Islet of Langerhans (tissue), 1 donor: ENCODE results near the gene STXBP6.

Source experiments
- FAIRE-seq: peaks from one replicate; lab custom pipeline; 2011; peaks lifted over from hg19 to GRCh38; lab: Jason Lieb, UNC

STXBP6 gene

DNA sequence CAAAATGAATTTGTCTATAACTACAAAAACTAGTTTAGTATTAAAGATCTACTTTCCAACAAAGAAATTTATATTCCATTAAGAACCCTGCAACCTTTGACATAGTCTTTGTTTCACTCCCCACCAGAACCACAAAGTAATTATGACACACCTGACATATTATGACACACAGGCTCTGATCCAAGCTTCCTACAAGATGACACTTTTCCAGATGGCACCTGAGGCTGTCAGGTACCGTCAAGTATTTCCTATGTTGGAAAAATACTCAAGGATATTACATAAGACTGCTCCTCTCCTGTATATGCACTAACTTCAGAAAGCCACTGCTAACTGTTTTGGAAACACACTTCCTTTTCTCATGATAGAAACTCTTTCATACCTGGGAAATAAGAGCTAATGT, 38.9 kb downstream of the STXBP6 start:
- peak; percentile 38 for FAIRE-seq

DNA sequence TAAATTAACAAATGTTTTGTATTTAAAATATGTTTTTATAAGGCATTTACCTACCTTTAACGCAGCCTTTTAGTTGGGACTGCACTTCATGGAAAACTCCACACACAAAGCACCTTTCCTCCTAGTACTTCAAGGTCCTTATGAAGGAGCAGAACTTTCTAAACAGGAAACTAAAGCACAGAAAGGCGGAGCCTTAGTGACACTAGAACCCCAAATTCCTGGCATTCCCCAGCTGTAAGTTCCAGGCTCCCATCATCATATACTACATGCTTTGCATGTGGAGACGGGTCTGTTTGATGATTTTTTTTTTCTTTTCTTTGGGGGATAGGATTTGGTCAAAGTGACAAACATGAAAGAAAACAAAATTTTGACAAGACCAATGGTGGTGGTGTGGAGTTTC, 39.5 kb downstream of the STXBP6 start:
- no peak for FAIRE-seq

DNA sequence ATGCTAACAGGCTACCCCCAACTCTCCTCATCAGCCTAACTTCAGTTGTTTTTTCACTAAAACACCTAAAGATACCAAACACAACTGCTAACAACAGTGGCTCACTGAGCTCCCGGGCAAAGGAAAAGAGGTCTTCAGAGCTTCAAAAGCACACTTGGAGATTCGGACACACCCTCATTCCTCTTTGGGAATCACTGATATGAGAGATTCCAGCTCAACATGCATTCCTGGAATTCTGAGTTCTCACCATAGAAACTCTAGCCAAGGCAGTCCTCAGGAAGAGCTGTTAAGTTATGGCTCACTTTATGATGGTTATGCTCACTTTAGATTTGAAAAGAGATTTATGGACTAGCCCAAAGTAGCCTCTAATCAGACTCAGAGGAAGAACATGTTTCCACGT, 40.1 kb downstream of the STXBP6 start:
- FAIRE-seq: no peak

DNA sequence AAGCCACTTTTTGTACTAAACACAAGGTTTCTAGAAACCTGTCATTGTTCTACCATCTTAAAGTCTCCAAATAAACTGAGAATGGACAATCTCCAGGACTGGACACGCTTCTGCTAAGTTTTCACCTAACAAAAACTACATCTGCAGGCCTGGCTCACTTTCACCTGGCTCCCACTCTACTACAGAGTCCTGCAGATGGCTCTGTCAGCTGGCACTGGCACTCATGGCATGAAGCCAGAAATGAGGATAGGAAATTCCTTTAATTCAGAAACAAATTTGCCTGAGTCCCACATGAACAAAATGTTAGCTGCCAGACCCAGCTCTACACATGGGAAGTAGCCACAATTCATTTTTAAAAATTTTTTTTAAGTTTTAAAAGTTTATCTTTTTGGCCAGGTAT, 42.1 kb downstream of the STXBP6 start:
- FAIRE-seq: no peak

DNA sequence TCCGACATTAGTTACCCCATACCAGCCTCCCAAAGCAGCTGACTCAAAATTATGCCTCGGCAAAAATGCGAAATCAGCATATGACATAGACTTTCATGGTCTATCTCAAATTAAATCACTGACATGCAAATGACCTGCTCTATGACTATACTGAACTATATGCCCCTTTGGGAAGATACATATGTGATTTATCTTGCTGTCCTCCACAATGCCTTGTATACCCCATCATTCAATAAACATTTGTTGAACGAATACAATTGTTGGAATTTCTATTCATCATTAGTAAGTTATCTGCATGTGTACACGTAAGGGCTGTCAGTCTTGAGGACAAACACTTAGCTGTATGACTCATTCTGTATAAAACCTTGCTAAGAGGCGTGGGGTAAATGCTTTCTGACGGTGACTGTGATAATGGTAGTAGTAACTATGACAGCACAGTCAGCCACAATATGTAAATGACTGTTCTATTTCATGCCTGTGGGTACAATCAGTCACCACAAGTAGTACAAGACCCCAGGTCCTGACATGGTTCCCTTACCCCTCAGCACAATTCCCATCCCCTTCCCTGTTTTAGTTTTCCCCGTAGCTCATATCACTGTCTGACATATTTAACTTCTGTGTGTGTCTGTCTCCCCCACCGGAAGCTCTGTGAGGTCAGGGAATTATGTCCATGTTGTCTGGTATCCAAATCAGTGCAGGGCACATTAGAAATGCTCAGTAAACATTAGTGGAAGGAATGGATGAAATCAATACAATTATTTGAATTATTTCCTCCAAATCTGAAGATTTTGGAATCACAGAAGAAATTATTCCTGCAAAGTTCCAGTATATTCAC, 42.8 kb downstream of the STXBP6 start:
- FAIRE-seq: peak; percentile 92

DNA sequence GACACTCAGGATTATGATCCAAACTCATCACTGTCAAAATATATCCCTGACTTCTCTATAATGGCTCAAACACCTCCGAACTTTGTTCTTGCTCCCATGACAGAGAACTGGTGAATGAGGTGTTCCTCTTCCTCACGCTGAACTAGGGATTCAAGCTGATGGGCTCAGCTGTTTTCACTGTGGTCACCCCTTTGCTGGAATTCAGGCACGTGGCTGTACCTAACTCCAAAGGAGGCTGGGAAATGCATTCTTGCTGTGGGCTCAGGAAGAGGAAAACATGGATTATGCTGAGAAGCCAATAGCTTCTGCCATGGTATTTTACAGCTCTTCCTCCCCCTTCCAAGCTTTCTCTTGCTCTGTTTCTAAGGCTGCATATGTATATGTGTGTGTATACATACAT, 43.9 kb downstream of the STXBP6 start:
- no peak for FAIRE-seq

DNA sequence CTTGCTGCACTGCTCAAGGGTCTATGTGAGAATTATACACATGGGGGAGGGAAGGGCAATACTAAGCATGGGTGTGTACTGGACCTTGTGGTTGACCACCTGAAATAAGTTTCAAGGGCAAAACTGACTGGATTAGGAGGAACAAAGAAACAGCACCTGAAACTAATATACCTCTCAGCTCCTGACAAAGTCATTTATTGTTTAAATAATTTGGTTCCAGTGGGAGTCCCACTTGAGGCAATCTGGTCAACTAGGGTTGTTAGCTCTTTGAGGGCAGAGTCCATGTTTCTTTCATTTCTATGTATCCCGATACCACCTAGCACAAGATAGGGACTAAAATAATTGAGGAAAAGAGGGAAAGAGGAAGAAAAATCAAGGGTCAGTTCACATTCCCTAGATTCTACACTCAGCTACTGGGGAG, 45.5 kb downstream of the STXBP6 start:
- FAIRE-seq: no peak

DNA sequence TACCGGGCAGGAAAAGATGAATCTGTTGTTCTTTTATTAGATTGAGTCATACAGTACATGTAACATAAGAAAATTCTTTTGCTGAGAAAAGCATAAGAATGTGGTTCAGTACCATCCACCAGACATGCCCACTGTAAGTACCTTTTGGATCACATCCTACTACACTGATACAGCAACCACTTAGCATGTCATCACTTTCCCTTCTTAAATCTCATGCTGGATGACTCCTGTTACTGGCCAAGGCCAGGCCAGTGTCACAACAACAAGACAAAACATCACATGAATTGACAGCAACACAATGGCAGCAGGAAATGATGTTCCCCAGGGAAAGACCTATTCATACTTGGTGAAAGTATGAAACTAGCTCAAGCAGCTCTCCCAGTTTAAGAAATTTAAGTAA, 46.4 kb downstream of the STXBP6 start:
- FAIRE-seq: no peak

DNA sequence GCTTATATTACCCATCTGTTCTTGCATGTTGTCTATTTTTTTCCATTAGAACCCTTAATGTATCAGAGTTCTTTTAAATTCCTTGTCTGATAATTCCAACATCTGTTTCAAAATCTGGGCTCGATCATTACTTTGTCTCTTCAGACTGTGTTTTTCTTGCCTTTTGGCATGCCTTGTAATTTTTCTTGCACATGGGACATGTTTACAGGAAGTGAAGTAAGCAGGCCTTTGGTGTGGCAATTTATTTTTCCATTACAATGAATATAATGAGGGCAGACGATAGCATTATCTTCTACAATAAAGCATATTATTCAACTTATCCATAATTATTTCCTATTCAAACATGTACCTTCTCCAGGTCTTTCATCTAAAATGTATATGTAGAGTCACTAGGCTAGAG, 48.3 kb downstream of the STXBP6 start:
- FAIRE-seq: no peak

DNA sequence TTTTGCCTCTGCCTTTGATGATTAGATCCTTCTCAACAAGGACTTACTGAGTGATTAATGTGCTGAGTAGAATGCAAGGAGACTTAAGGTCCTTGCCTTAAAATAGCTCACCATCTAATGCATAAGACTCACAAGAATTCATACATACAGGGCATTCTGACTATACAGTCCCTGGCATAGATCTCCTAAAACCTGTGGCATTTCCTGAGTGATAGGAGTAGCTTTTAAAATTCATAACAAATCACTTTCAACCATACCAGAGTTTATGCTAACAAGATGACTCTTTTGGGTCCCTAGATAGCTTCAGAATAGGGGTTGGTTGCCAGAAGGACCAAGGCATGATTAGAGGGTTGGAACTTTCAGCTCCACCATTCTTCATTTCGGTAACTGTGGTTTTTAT, 48.8 kb downstream of the STXBP6 start:
- no peak for FAIRE-seq

DNA sequence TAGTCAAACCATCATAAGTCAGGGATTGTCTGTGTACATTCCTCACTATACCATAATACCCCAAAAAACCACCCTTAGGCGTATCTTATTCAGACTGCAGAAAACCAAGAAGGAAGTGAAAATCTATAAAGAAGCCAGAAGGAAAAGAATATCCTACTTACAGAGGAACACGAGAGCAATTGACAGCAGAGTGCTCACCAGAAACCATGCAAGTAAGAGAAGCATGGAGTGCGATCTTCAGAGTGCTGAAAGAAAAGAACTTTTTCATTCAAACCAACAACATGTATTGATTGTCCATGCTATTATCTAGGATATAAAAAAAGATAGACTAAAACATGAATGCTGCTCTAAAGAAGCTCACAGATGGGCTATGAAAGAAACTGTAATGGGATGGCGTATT, 50.8 kb downstream of the STXBP6 start:
- FAIRE-seq: no peak

DNA sequence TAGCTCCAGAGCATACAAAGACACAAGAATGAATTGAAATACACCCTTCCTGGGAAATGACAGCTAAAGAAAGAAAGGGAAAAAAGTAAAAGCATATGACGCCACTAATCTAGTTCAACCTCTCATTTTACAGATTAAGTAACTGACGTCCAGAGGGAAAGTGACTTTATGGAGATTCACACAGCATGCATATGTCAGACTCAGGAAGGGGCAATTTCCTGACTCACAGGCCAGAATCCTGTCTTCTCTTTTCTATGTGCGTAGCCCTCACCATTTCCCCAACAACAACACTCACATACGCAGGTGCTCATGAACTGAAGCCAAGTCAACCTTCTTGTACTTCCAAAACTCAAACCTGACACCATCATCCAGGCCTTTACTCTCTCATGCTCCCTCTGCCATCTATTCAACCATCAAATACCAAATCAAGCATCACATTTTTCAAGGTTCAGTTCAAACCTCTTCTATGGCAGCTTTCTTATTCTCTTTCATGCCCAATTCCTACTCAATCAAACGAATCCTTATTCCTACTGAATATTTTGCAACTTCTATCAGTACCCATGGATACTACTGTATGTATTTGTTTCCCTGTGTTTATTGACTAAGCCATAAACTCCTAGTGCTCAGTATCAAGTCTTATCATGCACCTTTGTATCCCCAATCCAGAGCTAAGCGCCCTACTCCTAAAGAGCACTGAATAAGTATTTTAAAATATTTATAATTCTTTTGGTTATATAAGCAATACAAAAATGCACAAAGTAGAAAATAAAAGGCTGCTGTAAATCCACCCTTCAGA, 52.8 kb downstream of the STXBP6 start:
- no peak for FAIRE-seq

DNA sequence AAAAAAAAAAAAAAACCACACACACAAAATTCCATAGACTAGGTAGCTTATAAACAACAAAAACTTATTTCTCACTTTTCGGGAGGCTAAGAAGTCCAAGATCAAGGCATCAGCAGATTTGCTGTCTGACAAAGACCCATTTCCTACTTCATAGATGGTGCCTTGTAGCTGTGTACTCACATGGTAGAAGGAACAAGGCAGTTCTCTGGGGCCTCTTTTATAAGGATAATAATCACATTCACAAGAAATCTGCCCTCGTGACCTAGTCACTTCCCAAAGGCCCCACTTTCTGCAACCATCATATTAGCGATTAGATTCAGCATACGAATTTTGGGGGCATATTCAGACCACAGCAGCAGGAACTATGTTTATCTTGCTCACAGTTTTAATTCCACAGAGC, 54.9 kb downstream of the STXBP6 start:
- no peak for FAIRE-seq

DNA sequence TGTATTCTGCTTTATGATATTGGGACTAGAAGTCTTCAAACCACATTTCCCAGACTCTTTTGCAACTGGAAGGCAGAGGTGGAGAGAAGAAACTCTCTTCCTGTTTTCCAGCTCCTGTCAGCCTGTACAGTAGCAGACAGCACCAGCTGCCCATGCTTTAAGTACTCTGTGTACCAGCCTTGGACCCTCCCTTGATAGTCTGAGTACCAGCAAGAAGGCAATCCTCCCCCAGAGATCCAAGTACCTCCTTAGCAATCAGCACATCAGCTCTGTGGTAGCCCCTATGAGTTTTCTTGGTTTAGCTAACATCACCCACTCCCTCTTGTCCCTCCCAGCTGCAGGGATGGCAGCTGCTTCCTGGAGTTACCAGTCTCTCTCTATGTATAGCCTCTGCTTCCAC, 56.3 kb downstream of the STXBP6 start:
- no peak for FAIRE-seq

DNA sequence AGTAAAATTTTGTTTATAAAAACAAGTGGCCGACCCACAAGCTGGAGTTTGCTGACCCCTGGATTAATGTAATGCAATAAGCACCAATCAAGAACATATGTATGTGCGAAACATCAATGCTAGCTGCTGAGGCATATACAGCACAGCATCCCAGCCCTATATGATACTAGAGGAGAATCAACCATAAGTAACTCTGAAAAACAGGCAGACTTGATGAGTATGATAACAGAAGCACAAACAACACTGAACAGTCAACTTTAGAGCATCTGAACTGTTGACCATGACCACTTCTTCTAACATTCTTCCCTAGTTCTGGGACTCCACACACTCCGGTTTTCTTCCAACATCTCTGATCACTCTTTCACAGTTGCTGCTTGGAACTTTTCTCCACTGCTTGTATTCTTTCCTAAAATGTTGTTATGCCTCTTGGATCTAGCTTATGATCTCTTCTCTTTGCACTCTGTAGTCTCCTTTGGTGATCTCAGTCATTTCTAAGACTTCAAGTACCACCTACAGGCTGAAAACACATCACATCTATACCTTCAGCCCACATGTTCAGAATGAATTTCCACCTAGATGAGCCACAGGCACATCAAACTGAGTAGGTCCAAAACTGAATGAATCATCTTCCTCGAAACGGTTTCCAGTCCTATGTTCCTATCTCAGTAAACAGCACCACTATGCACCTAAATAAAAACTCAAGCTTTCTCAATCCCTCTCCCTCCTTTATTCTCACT, 57.2 kb downstream of the STXBP6 start:
- FAIRE-seq: no peak

DNA sequence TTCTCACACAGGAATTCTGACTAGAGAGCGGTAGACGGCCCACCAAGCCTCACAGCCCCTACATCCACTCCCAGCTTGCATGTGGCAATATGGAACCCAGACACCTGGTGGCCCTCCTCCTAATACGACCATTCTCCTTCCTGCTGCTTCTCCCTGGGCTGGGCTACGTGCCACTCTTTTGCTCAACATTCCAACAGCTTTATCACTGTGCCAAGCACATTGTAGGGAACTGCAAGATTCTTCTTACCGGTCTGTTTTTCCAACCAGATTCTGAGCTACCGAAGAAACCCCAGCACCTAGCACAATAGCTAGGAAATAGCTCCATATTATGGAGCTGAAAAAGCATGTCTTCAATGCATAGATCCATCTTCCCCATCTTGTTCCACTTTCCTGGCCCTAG, 58.1 kb downstream of the STXBP6 start:
- FAIRE-seq: no peak

DNA sequence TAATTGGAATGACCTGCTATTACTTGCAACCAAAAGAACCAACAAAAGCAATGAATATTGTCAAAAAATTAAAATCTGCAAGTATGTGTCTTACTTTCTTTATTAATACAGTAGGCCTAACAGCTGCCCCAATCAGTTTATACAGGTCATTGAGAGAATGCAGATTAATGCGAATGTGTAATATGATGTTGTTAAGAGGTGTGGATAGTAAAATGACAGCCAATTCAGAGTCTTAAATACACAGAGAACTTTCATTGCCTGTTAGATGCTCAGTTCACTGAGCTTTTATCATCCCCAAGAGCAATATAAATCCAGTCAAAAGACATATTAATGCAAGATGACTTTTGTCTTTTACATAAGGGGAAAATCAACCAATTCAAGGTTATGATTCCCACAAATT, 58.7 kb downstream of the STXBP6 start:
- no peak for FAIRE-seq

DNA sequence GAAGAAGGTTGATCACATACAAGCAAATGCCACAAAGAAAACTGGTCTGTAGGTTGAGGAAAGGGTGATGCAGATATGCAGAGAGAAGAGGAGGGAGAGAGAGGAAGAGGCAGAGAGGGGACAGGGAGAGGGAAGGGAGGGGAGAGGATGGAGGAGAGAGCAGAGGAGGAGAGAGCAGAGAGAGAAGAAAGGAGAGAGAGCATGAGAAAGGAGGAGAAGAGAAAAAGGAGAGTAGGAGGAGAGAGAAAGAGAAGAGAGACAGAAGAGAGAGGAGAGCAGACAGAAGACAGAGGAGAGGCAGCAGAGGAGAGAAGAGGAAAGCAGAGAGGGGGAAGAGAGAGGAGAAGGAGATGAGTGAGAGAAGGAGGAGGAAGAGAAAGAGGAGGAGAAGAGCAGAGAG, 59.2 kb downstream of the STXBP6 start:
- FAIRE-seq: no peak

DNA sequence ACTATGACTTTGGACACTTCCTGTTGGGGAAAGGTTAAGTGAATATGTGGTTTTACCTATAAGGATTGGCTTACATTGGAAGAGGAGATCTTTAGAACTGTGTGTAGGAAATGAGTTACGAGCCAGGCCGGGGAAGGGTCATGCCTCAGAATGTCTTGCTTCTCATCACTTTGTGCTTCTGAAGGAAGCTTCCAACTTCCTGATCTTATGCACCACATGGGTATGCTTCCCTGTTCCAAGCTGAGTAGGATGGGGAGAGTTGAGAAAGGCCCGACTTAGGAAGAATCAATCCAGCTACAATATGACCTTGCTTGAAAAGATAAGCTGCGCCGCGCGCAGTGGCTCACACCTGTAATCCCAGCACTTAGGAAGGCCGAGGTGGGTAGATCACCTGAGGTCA, 59.9 kb downstream of the STXBP6 start:
- FAIRE-seq: no peak

DNA sequence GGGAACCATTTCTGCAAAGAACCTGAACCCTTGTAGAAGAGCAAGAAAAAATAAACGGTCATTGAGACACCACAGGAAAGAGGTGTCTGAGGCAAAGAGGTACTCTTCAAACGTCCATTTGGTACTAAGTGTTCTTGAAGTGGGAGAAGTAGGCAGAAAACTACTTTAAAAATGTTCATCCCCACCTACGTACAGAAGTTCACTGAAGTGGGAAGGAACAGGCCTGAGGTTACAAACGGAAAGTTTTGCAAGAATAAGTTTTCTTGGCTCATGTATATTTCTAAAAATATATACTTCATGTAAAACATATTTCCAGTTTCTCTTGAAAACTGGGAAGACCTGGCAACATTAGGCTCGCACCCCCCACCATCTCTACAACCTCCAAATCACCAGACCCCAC, 61.2 kb downstream of the STXBP6 start:
- FAIRE-seq: no peak

DNA sequence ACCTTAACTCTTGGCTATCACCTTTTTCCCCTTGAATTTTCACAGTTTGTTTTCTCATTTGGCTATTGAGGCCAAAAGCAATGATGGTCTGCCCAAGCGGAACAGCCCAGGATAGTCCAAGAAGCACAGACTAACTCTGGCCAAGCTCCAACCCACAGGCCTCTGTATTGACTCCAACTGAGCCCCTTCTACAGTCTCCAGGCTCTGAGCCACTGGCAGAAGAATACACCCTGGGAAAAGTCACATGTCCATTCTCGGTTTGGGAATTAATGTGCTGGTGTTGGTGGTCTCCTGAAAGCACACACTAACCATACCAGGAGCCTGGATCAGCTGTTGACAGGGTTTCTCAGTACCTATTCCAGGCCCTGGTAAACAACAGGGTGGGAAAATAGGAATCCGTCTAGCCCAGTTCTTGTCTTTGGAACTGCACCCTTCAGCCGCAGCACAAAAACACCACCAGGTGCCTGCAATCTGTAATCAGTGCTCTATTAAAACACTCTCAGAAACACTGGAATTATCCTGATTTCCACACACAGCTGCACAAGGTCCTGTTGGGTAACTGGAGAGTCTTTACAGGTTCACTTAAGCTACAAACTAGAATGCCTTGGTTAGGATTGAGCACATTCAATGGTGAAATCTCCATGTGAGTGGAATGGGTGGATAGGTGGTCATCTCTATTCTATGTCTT, 63.6 kb downstream of the STXBP6 start:
- FAIRE-seq: no peak

DNA sequence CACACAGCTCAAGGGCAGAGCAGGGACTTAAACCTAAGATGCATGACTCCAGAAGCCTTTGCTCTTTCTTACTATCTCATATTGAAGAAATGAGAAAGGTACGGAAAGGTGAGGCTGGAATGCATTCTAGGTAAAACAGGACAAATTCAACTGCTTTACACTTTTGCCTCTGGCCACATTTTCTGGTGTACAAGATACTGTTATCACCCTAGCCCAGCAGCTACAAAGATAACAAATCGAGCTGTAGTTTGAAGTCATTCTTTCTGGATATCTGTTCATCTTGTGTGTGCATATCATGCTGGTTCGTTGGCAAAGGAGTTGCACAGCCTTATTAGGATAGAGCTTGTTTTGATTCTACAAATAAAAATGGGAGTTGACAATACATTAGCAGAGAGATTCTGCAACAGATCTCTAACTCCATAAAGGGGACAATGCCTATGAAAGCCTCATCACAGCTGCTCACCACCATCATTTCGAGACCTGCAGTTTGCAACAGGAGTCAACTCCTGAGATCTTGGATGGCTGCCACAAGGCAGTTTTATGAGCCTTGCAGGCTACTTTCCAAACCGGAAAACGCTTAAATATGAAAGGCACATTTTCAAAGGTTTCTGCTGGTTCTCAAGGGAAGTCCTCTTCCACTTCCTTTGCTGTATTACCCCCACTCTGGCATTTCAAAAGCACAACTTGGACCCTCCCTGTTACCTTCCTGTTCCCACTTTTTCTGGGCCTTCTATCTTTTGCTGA, 64.9 kb downstream of the STXBP6 start:
- FAIRE-seq: no peak
